Measurements from ENCODE around the gene SBNO2. TPM values are rescaled to one million over a fixed set of nuclear protein-coding genes. Genes with fewer than 3 reads are reported as not detected.

SBNO2 gene
- total and polyA plus RNA-seq, 2 experiments from 2014 or later, result 6.9 to 35.4 TPM

DNA sequence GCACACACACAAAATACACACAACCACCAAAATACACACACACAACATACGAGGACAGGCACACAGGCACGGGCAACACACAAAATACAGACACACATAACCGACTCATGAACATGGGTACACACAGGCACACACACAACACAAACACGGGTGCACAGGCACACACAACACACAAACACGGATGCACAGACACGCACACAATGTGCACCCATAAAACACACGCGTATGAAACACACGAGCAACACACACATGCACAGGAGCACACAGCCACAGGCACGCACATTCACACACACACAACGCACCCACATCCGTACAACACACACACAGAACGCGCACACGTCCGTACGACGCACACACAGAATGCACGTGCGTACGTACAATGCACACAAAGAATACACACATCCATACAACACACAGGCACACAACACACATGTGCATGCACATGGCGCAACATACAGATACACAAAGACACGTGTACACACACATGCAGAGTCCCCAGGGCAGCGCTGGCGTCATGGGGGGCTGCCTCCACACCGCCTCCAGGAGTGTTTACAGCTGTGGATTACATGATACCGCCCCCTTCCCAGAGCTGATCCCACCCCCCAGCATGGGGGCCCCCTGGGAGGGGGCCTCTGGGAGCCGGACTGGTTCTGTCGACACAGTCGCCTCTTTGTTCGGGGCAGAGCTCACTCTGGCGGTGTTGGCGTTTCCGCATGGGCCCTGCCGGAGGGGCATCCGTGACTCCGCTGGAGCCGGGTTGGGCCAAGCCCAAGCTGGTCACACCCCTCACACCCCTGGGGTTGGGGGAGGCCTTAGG is 2.9 kb downstream of the SBNO2 start:
- H3K4me1 Mint-ChIP-seq, result peaks cover 25% of the 10 kb centered on the region
- ATAC-seq (no peak), DNase-seq (ENCODE audit: low spot score) (no peak)
- TF ChIP-seq ZNF114 (CRISPR knock-in tag; IDR thresholded peaks at IDR 0.05) (no peak), EZH2 (IDR thresholded peaks at IDR 0.05; ENCODE audit: low read depth, unreplicated experiment) (no peak), JUNB (IDR thresholded peaks at IDR 0.05; ENCODE audit: unreplicated experiment) (no peak), STAT1 (IDR thresholded peaks at IDR 0.05; ENCODE audit: unreplicated experiment) (no peak), NANOG (IDR thresholded peaks at IDR 0.05; ENCODE audit: borderline replicate concordance) (no peak)
- TF ChIP-seq, protein P1, sequence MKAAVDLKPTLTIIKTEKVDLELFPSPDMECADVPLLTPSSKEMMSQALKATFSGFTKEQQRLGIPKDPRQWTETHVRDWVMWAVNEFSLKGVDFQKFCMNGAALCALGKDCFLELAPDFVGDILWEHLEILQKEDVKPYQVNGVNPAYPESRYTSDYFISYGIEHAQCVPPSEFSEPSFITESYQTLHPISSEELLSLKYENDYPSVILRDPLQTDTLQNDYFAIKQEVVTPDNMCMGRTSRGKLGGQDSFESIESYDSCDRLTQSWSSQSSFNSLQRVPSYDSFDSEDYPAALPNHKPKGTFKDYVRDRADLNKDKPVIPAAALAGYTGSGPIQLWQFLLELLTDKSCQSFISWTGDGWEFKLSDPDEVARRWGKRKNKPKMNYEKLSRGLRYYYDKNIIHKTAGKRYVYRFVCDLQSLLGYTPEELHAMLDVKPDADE (IDR thresholded peaks at IDR 0.05), result no peak
- TF ChIP-seq, protein P2, sequence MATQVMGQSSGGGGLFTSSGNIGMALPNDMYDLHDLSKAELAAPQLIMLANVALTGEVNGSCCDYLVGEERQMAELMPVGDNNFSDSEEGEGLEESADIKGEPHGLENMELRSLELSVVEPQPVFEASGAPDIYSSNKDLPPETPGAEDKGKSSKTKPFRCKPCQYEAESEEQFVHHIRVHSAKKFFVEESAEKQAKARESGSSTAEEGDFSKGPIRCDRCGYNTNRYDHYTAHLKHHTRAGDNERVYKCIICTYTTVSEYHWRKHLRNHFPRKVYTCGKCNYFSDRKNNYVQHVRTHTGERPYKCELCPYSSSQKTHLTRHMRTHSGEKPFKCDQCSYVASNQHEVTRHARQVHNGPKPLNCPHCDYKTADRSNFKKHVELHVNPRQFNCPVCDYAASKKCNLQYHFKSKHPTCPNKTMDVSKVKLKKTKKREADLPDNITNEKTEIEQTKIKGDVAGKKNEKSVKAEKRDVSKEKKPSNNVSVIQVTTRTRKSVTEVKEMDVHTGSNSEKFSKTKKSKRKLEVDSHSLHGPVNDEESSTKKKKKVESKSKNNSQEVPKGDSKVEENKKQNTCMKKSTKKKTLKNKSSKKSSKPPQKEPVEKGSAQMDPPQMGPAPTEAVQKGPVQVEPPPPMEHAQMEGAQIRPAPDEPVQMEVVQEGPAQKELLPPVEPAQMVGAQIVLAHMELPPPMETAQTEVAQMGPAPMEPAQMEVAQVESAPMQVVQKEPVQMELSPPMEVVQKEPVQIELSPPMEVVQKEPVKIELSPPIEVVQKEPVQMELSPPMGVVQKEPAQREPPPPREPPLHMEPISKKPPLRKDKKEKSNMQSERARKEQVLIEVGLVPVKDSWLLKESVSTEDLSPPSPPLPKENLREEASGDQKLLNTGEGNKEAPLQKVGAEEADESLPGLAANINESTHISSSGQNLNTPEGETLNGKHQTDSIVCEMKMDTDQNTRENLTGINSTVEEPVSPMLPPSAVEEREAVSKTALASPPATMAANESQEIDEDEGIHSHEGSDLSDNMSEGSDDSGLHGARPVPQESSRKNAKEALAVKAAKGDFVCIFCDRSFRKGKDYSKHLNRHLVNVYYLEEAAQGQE (IDR thresholded peaks at IDR 0.05; ENCODE audit: unreplicated experiment), result no peak
- H3K27ac Mint-ChIP-seq, result peak overlapping the region; percentile 76
- H3K36me3 Mint-ChIP-seq (ENCODE audit: low read depth), result peaks cover 8% of the 10 kb centered on the region; the same call in 2 of the 3 replicates
- Histone ChIP-seq H3K4me3 (no peak overlapping the region), H3K4me1 (ENCODE audit: insufficient read depth) (no peaks in the 10 kb centered on the region; the same call in 1 of the 2 replicates), H4K20me1 (replicated peaks; ENCODE audit: insufficient read depth) (peaks cover 5% of the 10 kb centered on the region; the same call in 1 of the 2 replicates), H3K27ac (ENCODE audit: low read depth) (no peak overlapping the region), H3K9me2 (ENCODE audit: insufficient read depth) (no peaks in the 10 kb centered on the region), H3K27me3 (ENCODE audit: insufficient read depth) (no peaks in the 10 kb centered on the region), H2AFZ (no peak overlapping the region), H3F3A (replicated peaks; ENCODE audit: low read depth) (peaks cover 25% of the 10 kb centered on the region; the same call in 1 of the 2 replicates), H3K36me3 (ENCODE audit: insufficient read depth) (no peaks in the 10 kb centered on the region), H3K79me2 (replicated peaks; ENCODE audit: insufficient read depth) (peaks cover 63% of the 10 kb centered on the region), H3K4me2 (no peak overlapping the region)
- H3K4me3 Mint-ChIP-seq, result peak overlapping the region; percentile 38; the same call in 2 of the 3 replicates
- H3K9me3 Mint-ChIP-seq, result no peaks in the 10 kb centered on the region; the same call in 2 of the 3 replicates
- H3K27me3 Mint-ChIP-seq (ENCODE audit: insufficient read depth, low read depth, poor library complexity), result peaks cover 23% of the 10 kb centered on the region

Data from GM23338 (cell line).